HCT116 (cell line): ENCODE results near the gene COL16A1. TPM values are rescaled to one million over a fixed set of nuclear protein-coding genes. Genes with fewer than 3 reads are reported as not detected.

Experiments
- ATAC-seq: fragments of 200-7000 bp; cut with Tn5 transposase; 2 replicates; pipeline ENCODE4 v1.9.1; 2020; ENCODE audit warnings: mild to moderate bottlenecking, moderate library complexity
- BruUV-seq: library from RNA; stranded (reverse); fragments of 400-500 nt; replicated peaks from 2 replicates; lab custom pipeline; 2021; lab: Mats Ljungman, UMichigan
- CTCF ChIA-PET: fragments of 300-600 bp; sonication (Branson Sonifier 250); formaldehyde crosslinking; loops from one replicate; lab custom pipeline; 2021; ENCODE audit warnings: antibody characterized with exemption; lab: Charles Lee
- POLR2A ChIA-PET: fragments of 300-600, 350-600 bp; sonication (Branson Sonifier 250); formaldehyde crosslinking; loops from one replicate; lab custom pipeline; 2021; ENCODE audit warnings: antibody characterized with exemption; lab: Charles Lee
- RAD21 ChIA-PET, 2 experiments: fragments of 300-600 bp; sonication (Branson Sonifier 250); formaldehyde crosslinking; loops; one replicate each; lab custom pipeline; 2023; ENCODE audit warnings: low total read pairs in 2 of 2; ENCODE audit not compliant: uncharacterized antibody in 2 of 2, unreplicated experiment in 2 of 2, low non-redundant PET in 1 of 2; lab: Charles Lee
- DNase-seq: peaks from one replicate; pipeline ENCODE4 v3.0.0-alpha.2; 2010; ENCODE audit warnings: low read depth, low spot score
- H2AFZ ChIP-seq: fragments of 200-600 bp; shearing (Covaris generic), sonication (generic); 2 replicates; pipeline ENCODE4 v1.6.1; 2017; ENCODE audit warnings: low read depth, mixed run types, mixed read lengths, antibody characterized with exemption, low read length; ENCODE audit not compliant: poor library complexity, severe bottlenecking
- H3K27ac ChIP-seq: 2 replicates; pipeline ENCODE4 v1.5.1; 2012; ENCODE audit warnings: low read depth, low read length
- H3K27me3 ChIP-seq: fragments of 200-600 bp; sonication (generic); 2 replicates; pipeline ENCODE4 v1.6.1; 2016; ENCODE audit warnings: mixed run types, low read length, mixed read lengths; ENCODE audit not compliant: insufficient read depth
- H3K36me3 ChIP-seq, 2 experiments: fragments of 200-500 bp in 1 of 2; fragments of 200-600 bp in 1 of 2; sonication (Bioruptor generic) in 1 of 2; sonication (generic) in 1 of 2; 2 replicates each; pipeline versions ENCODE4 v1.5.1 to v1.6.1; 2014 to 2016; ENCODE audit warnings: low read length in 2 of 2, inconsistent platforms in 1 of 2, mixed read lengths in 1 of 2, mixed run types in 1 of 2; ENCODE audit not compliant: insufficient read depth in 2 of 2, control insufficient read depth in 1 of 2
- H3K4me1 ChIP-seq, 2 experiments: fragments of 200-600 bp in 1 of 2; sonication (generic) in 1 of 2; 2 replicates each; pipeline versions ENCODE4 v1.5.1 to v1.6.1; 2012 to 2017; ENCODE audit warnings: low read length in 2 of 2, inconsistent platforms in 1 of 2, mild to moderate bottlenecking in 1 of 2, mixed read lengths in 1 of 2, mixed run types in 1 of 2, moderate library complexity in 1 of 2; ENCODE audit not compliant: insufficient read depth in 2 of 2, control insufficient read depth in 1 of 2
- H3K4me2 ChIP-seq: fragments of 200-600 bp; sonication (generic); 2 replicates; pipeline ENCODE4 v1.6.1; 2017; ENCODE audit warnings: mixed run types, low read length, mixed read lengths
- H3K4me3 ChIP-seq, 2 experiments: fragments of 200-600 bp in 1 of 2; sonication (generic) in 1 of 2; replicated peaks in 1 of 2; 2 replicates each; pipeline ENCODE4 v1.5.1; 2011 to 2016; ENCODE audit warnings: low read length in 2 of 2, control low read depth in 1 of 2, low read depth in 1 of 2, mild to moderate bottlenecking in 1 of 2, mixed read lengths in 1 of 2, mixed run types in 1 of 2
- H3K79me2 ChIP-seq: fragments of 200-600 bp; sonication (generic); 2 replicates; pipeline ENCODE4 v1.6.1; 2017; ENCODE audit warnings: mild to moderate bottlenecking, mixed run types, low read length, moderate library complexity, mixed read lengths; ENCODE audit not compliant: insufficient read depth
- H3K9ac ChIP-seq: fragments of 200-600 bp; sonication (generic); 2 replicates; pipeline ENCODE4 v1.6.1; 2016; ENCODE audit warnings: low read length, mixed read lengths
- H3K9me2 ChIP-seq: fragments of 200-600 bp; sonication (generic), shearing (Covaris generic); 2 replicates; pipeline ENCODE4 v1.6.1; 2017; ENCODE audit warnings: mixed run types, mild to moderate bottlenecking, moderate library complexity; ENCODE audit not compliant: insufficient read depth
- H3K9me3 ChIP-seq, 2 experiments: fragments of 200-500 bp in 1 of 2; fragments of 200-600 bp in 1 of 2; sonication (Bioruptor generic) in 1 of 2; sonication (generic) in 1 of 2; 2 replicates each; pipeline ENCODE4 v1.6.1; 2014 to 2017; ENCODE audit warnings: low read length in 2 of 2, mixed read lengths in 2 of 2, inconsistent platforms in 1 of 2, low read depth in 1 of 2, mild to moderate bottlenecking in 1 of 2, mixed run types in 1 of 2, moderate library complexity in 1 of 2; ENCODE audit not compliant: control insufficient read depth in 1 of 2, insufficient read depth in 1 of 2
- H4K20me1 ChIP-seq: fragments of 200-600 bp; sonication (generic), shearing (Covaris generic); 2 replicates; pipeline ENCODE4 v1.6.1; 2017; ENCODE audit warnings: mixed run types, mild to moderate bottlenecking, moderate library complexity; ENCODE audit not compliant: insufficient read depth
- CEBPB ChIP-seq: IDR thresholded peaks from 2 replicates; pipeline ENCODE4 v1.6.1; 2012; ENCODE audit warnings: low read depth
- EZH2 ChIP-seq: fragments of 200-600 bp; sonication (generic); IDR thresholded peaks from 2 replicates; pipeline ENCODE4 v1.6.1; 2017; ENCODE audit warnings: antibody characterized with exemption, mixed run types
- FOSL1 ChIP-seq: IDR thresholded peaks from 2 replicates; pipeline ENCODE4 v1.6.1; 2012; ENCODE audit warnings: low read depth
- POLR2A ChIP-seq: IDR thresholded peaks from 2 replicates; pipeline ENCODE4 v1.7.0; 2011; ENCODE audit warnings: borderline replicate concordance; ENCODE audit not compliant: insufficient read depth, insufficient read length; ENCODE audit errors: extremely low read depth
- POLR2AphosphoS5 ChIP-seq: IDR thresholded peaks from 2 replicates; pipeline ENCODE4 v1.6.1; 2011; ENCODE audit warnings: mild to moderate bottlenecking, low read depth, low read length, moderate library complexity
- RAD21 ChIP-seq: IDR thresholded peaks from 2 replicates; pipeline ENCODE4 v1.6.1; 2012; ENCODE audit warnings: low read depth, mild to moderate bottlenecking
- SIN3A ChIP-seq: IDR thresholded peaks from 2 replicates; pipeline ENCODE4 v1.6.1; 2012; ENCODE audit warnings: low read depth
- SP1 ChIP-seq: IDR thresholded peaks from 2 replicates; pipeline ENCODE4 v1.6.1; 2012; ENCODE audit warnings: low read depth
- TCF7L2 ChIP-seq: IDR thresholded peaks from 2 replicates; pipeline ENCODE4 v1.7.0; 2011; ENCODE audit warnings: borderline replicate concordance, inconsistent platforms; ENCODE audit not compliant: insufficient read depth, insufficient read length; ENCODE audit errors: extremely low read depth
- ZFX ChIP-seq: fragments of 450-650 bp; IDR thresholded peaks from 2 replicates; pipeline ENCODE4 v1.6.1; 2017
- ZNF274 ChIP-seq: fragments of 200-500 bp; sonication (Bioruptor generic); IDR thresholded peaks from 2 replicates; pipeline ENCODE4 v1.6.1; 2014; ENCODE audit warnings: mild to moderate bottlenecking, low read depth, low read length, inconsistent platforms
- intact Hi-C: fragments of 100-400 bp; cut with micrococcal nuclease; formaldehyde crosslinking; loops from 2 replicates; pipeline ENCODE4 v1.10.0; 2022
- total RNA-seq: library from RNA; stranded (reverse); gene quantifications from one replicate; pipeline ENCODE4 v1.2.1, GENCODE V29; 2021; ENCODE audit not compliant: unreplicated experiment
- TF ChIP-seq, protein P1 (sequence below): IDR thresholded peaks from 2 replicates; pipeline ENCODE4 v1.6.1; 2012; ENCODE audit warnings: low read depth
- TF ChIP-seq, protein P2 (sequence below), 3 experiments: fragments of 200-600 bp in 1 of 3; sonication (generic) in 1 of 3; IDR thresholded peaks in 2 of 3; conservative IDR thresholded peaks in 1 of 3; 2 replicates each; pipeline ENCODE4 v1.5.1; 2012 to 2017; ENCODE audit warnings: low read depth in 2 of 3, low read length in 2 of 3, antibody characterized with exemption in 1 of 3, borderline replicate concordance in 1 of 3, control low read depth in 1 of 3, mild to moderate bottlenecking in 1 of 3, mixed read lengths in 1 of 3, mixed run types in 1 of 3, moderate library complexity in 1 of 3; ENCODE audit not compliant: insufficient read depth in 1 of 3

The COL16A1 gene
- total RNA-seq, 1 experiment from 2014 or later, result 2.2 TPM

DNA sequence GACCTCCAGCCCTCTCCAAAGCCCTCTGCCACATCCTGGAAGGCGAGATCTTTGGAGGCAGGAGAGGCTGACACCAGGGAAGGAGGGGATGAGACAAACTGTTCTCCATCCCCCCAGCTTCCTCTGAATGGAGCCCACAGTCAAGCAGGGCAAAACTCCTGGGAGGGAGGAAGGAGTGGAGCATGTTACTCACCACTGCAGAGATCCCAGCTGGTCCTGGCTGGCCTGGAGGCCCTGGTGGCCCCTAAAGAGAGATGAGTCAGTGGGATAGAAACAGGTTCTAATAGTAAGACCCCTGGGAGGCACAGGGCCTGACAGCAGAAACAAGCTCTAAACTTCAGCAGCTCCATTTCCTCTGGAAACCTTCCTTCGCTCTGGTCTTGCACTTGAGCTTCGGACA, 45.1 kb downstream of the COL16A1 start:
- no peak for TF ChIP-seq CEBPB
- no peak for TF ChIP-seq ZFX
- TF ChIP-seq POLR2A, result no peak
- TF ChIP-seq FOSL1, result no peak
- TF ChIP-seq, protein P1, sequence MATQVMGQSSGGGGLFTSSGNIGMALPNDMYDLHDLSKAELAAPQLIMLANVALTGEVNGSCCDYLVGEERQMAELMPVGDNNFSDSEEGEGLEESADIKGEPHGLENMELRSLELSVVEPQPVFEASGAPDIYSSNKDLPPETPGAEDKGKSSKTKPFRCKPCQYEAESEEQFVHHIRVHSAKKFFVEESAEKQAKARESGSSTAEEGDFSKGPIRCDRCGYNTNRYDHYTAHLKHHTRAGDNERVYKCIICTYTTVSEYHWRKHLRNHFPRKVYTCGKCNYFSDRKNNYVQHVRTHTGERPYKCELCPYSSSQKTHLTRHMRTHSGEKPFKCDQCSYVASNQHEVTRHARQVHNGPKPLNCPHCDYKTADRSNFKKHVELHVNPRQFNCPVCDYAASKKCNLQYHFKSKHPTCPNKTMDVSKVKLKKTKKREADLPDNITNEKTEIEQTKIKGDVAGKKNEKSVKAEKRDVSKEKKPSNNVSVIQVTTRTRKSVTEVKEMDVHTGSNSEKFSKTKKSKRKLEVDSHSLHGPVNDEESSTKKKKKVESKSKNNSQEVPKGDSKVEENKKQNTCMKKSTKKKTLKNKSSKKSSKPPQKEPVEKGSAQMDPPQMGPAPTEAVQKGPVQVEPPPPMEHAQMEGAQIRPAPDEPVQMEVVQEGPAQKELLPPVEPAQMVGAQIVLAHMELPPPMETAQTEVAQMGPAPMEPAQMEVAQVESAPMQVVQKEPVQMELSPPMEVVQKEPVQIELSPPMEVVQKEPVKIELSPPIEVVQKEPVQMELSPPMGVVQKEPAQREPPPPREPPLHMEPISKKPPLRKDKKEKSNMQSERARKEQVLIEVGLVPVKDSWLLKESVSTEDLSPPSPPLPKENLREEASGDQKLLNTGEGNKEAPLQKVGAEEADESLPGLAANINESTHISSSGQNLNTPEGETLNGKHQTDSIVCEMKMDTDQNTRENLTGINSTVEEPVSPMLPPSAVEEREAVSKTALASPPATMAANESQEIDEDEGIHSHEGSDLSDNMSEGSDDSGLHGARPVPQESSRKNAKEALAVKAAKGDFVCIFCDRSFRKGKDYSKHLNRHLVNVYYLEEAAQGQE, result no peak
- TF ChIP-seq SP1, result no peak
- no peak for TF ChIP-seq SIN3A
- no peak for TF ChIP-seq RAD21
- TF ChIP-seq, protein P2, sequence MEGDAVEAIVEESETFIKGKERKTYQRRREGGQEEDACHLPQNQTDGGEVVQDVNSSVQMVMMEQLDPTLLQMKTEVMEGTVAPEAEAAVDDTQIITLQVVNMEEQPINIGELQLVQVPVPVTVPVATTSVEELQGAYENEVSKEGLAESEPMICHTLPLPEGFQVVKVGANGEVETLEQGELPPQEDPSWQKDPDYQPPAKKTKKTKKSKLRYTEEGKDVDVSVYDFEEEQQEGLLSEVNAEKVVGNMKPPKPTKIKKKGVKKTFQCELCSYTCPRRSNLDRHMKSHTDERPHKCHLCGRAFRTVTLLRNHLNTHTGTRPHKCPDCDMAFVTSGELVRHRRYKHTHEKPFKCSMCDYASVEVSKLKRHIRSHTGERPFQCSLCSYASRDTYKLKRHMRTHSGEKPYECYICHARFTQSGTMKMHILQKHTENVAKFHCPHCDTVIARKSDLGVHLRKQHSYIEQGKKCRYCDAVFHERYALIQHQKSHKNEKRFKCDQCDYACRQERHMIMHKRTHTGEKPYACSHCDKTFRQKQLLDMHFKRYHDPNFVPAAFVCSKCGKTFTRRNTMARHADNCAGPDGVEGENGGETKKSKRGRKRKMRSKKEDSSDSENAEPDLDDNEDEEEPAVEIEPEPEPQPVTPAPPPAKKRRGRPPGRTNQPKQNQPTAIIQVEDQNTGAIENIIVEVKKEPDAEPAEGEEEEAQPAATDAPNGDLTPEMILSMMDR (IDR thresholded peaks at IDR 0.05 in 2 of 3, conservative IDR thresholded peaks at IDR 0.05 in 1 of 3; ENCODE audit: borderline replicate concordance in 1 of 3, insufficient read depth in 1 of 3, low read depth in 2 of 3, low read length in 2 of 3), result no peak
- TF ChIP-seq POLR2AphosphoS5, result no peak
- no peak for TF ChIP-seq ZNF274
- no peak for TF ChIP-seq EZH2
- TF ChIP-seq TCF7L2, result no peak
- intact Hi-C loops, result no loop called here
- Histone ChIP-seq H3K9ac (no peak overlapping the region), H3K4me3 (no peak overlapping the region), H3K27ac (no peak overlapping the region), H2AFZ (no peak overlapping the region), H4K20me1 (no peaks in the 10 kb centered on the region), H3K4me1 (no peaks in the 10 kb centered on the region), H3K36me3 (no peaks in the 10 kb centered on the region), H3K9me2 (no peaks in the 10 kb centered on the region), H3K79me2 (no peaks in the 10 kb centered on the region), H3K4me2 (no peak overlapping the region), H3K27me3 (no peaks in the 10 kb centered on the region), H3K9me3 (no peaks in the 10 kb centered on the region)
- DNase-seq (no peak), ATAC-seq (no peak)
- ChIA-PET POLR2A (no interaction called here), RAD21 (no interaction called here), CTCF (interaction anchor here (1.1 kb wide), 1 partner anchor 87 kb away, joined by 3 read pairs; no protein-coding TSS in a partner anchor)
- BruUV-seq, result no TSS peak
